HG03469 (cell line): ENCODE data around the gene B9D2.
"Not testable (repeated sequence)": the region's sequence is repeated elsewhere in the genome, so short reads cannot be mapped to it uniquely, and the experiment has no call there.

ENCODE experiments used
- ATAC-seq: cut with Tn5 transposase; IDR thresholded peaks from one replicate; pipeline ENCODE4 v1.9.1; 2021; ENCODE audit warnings: mild to moderate bottlenecking, moderate library complexity, moderate number of reproducible peaks; ENCODE audit not compliant: unreplicated experiment

Gene B9D2

GRCh38 chr19:41355802-41356201 is 8.1 kb downstream of the B9D2 start:
- no peak for ATAC-seq

- ATAC-seq = no peak
Measured at GRCh38 chr19:41355035-41355434, 8.9 kb downstream of the B9D2 start.

GRCh38 chr19:41354343-41354953 is 9.5 kb downstream of the B9D2 start:
- ATAC-seq = no peak

- ATAC-seq = no peak
Measured at GRCh38 chr19:41353466-41354342, 10.2 kb downstream of the B9D2 start, which contains the start of gene TGFB1. TSS of gene TGFB1 (minus strand) at chr19:41353922. CDS start at chr19:41353044, 878 bp downstream.

- no peak for ATAC-seq
Measured at GRCh38 chr19:41352609-41353465, 11.1 kb downstream of the B9D2 start.

GRCh38 chr19:41352279-41352608 is 11.7 kb downstream of the B9D2 start:
- ATAC-seq = no peak

GRCh38 chr19:41351339-41352245 is 12.4 kb downstream of the B9D2 start:
- no peak for ATAC-seq

- no peak for ATAC-seq
Measured at GRCh38 chr19:41350735-41351338, 13.1 kb downstream of the B9D2 start.

- not testable (repeated sequence) for ATAC-seq
Measured at GRCh38 chr19:41346916-41347315, 17.0 kb downstream of the B9D2 start.

GRCh38 chr19:41344162-41344561 is 19.8 kb downstream of the B9D2 start:
- ATAC-seq = no peak

GRCh38 chr19:41341669-41342490 is 22.1 kb downstream of the B9D2 start:
- no peak for ATAC-seq

- ATAC-seq = no peak
Measured at GRCh38 chr19:41339936-41340335, 24.0 kb downstream of the B9D2 start.

GRCh38 chr19:41335467-41335866 is 28.5 kb downstream of the B9D2 start:
- ATAC-seq = no peak

GRCh38 chr19:41334793-41335192 is 29.2 kb downstream of the B9D2 start:
- no peak for ATAC-seq

- ATAC-seq = no peak
Measured at GRCh38 chr19:41332468-41332867, 31.5 kb downstream of the B9D2 start.

GRCh38 chr19:41332000-41332399 is 31.9 kb downstream of the B9D2 start:
- ATAC-seq = no peak

GRCh38 chr19:41330946-41331678 is 32.8 kb downstream of the B9D2 start:
- no peak for ATAC-seq

- ATAC-seq = no peak
Measured at GRCh38 chr19:41330481-41330880, 33.5 kb downstream of the B9D2 start.
